GM19239 (cell line): ENCODE results near the gene HLA-A.
"Not testable (repeated sequence)": the region's sequence is repeated elsewhere in the genome, so short reads cannot be mapped to it uniquely, and the experiment has no call there.

Source experiments
- DNase-seq: peaks from one replicate; pipeline ENCODE4 v3.0.0; 2011; ENCODE audit warnings: low spot score; ENCODE audit not compliant: insufficient read length
- FAIRE-seq: peaks from 2 replicates; lab custom pipeline; 2011; peaks lifted over from hg19 to GRCh38; lab: Jason Lieb, UNC

HLA-A gene

DNA sequence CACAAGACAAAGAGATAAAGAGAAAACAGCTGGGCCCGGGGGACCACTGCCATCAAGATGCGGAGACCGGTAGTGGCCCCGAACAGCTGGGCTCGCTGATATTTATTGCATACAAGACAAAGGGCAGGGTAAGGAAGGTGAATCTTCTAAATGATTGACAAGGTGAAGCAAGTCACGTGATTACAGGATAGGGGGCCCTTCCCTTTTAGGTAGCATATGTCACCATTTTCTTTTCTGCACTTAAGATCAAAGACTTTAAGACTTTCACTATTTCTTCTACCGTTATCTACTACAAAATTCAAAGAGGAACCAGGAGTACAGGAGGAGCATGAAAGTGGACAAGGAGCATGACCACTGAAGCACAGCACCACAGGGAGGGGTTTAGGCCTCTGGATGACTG is 12.3 kb upstream of the HLA-A start:
- DNase-seq, FAIRE-seq: not testable (repeated sequence)

DNA sequence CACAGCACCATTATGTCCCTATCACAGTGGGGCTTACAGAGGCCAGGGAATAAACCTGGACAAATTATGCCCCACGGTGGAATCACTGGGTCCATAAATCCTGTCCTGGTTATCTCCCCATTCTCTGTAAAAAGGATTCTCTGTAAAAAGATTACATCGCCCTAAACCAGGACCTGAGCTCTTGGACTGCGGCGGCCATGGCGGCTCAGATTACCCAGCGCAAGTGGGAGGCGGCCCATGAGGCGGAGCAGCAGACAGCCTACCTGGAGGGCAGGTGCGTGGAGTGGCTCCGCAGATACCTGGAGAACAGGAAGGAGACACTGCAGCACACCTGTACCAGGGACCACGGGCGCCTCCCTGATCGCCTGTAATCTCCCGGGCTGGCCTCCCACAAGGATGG is 8.4 kb upstream of the HLA-A start:
- DNase-seq (no peak), FAIRE-seq (no peak)

DNA sequence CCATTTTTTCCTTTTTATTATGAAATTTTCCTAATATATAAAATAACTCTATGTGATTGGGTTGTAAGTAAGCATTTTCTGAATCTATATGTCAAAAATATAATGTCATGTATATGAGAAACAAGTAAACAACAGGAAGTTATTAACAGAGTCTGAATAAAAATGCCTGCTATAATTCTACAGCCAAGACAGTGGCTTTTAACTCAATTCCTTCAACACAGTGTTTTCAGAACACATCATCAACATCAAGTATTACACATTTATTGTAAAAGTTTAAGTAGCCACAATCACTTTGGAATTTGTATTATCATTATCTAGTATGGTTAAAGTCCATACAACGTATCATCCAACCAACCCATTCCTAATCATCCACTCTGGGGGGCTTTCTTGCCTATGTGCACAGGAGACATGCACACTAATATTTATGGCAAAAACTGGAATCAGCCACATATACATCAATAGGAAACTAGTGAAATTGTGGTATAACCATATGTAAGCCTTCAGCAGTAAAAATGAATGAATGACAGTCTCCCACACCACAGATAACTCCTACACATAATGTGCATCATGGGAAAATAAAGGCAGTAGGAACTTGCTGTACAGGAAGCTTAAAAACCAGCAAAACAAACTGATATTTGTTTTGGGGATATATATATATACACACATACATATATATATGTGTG is 6.9 kb upstream of the HLA-A start:
- FAIRE-seq (peak; percentile 76), DNase-seq (no peak)

DNA sequence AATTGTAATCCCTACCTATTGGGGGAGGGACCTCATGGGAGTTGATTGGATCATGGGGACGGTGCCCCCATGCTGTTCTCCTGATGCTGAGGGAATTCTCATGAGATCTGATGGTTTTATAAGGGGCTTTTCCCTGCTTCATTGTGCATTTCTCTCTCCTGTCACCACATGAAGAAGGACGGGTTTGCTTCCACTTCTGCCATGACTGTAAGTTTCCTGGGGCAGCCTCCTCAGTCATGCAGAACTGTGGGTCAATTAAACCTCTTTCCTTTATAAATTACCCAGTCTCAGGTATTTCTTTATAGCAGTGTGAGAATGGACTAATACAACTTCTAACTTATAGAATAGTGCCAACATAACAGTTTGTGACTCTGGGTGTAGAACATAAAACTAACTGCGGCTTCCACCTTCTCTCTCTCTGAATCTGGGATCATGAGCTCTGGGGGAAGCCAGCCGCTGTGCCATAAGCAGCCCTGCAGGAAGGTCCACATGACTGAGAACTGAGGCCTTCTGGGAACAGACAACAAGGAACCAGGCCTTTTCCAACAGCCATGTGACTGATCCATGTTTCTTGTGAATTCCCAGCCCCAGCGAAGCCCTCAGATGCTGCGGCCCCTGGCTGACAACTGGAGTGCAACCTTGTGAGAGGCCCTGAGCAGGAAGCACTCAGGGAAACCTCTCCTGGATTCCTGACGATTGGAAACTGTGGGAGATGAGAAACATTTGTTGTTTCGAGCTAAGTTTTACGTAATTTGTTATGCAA is 3.4 kb upstream of the HLA-A start:
- DNase-seq (no peak), FAIRE-seq (no peak)

DNA sequence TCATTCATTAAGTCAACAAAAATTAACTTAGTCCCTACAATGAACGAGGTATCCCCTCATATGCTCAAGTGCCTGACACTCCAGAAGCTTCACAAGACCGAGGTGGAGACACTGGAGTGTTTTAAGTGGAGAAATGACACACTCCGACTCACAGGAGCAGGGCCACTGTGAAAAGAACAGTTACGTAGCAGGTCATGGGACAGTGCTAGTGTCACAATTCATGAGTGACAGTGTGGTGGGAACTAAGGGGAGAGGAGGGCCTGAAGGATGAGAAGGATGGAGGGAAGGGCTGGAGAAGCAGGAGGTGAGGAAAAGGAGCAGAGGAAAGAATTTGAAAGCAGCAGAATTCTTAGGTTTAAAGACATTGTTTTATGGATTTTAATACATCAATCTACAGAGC is 1.3 kb upstream of the HLA-A start:
- FAIRE-seq: peak; percentile 57
- DNase-seq: no peak

DNA sequence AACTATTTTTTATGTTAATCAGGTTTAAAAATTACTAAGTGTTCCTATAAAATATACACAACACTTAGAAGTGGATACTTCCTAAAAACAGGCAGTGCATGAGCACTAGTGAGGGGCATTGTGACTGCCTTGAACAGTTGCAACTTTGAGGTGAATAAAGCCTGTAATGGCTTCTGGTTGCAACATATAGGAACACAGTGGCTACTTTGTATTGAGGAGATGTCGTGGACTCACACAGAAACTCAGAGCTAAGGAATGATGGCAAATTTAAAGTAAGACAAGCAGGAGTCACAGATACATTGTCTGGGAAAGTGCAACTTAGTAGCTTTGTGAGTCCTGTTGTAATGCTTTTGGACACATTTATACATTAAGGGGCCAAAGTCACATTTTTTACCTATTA is 861 bp upstream of the HLA-A start:
- peak; percentile 91 for FAIRE-seq
- DNase-seq: no peak

DNA sequence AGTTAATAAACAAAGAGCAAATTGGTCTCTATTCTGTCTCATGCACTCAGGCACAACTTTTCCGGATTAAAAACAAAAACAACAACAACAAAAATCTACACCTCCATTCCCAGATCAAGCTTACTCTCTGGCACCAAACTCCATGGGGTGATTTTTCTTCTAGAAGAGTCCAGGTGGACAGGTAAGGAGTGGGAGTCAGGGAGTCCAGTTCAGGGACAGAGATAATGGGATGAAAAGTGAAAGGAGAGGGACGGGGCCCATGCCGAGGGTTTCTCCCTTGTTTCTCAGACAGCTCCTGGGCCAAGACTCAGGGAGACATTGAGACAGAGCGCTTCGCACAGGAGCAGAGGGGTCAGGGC is 437 bp upstream of the HLA-A start:
- FAIRE-seq (no peak), DNase-seq (no peak)

DNA sequence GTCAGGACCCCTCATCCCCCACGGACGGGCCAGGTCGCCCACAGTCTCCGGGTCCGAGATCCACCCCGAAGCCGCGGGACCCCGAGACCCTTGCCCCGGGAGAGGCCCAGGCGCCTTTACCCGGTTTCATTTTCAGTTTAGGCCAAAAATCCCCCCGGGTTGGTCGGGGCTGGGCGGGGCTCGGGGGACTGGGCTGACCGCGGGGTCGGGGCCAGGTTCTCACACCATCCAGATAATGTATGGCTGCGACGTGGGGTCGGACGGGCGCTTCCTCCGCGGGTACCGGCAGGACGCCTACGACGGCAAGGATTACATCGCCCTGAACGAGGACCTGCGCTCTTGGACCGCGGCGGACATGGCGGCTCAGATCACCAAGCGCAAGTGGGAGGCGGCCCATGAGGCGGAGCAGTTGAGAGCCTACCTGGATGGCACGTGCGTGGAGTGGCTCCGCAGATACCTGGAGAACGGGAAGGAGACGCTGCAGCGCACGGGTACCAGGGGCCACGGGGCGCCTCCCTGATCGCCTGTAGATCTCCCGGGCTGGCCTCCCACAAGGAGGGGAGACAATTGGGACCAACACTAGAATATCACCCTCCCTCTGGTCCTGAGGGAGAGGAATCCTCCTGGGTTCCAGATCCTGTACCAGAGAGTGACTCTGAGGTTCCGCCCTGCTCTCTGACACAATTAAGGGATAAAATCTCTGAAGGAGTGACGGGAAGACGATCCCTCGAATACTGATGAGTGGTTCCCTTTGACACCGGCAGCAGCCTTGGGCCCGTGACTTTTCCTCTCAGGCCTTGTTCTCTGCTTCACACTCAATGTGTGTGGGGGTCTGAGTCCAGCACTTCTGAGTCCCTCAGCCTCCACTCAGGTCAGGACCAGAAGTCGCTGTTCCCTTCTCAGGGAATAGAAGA is 978 bp downstream of the HLA-A start:
- DNase-seq: no peak
- FAIRE-seq: no peak

DNA sequence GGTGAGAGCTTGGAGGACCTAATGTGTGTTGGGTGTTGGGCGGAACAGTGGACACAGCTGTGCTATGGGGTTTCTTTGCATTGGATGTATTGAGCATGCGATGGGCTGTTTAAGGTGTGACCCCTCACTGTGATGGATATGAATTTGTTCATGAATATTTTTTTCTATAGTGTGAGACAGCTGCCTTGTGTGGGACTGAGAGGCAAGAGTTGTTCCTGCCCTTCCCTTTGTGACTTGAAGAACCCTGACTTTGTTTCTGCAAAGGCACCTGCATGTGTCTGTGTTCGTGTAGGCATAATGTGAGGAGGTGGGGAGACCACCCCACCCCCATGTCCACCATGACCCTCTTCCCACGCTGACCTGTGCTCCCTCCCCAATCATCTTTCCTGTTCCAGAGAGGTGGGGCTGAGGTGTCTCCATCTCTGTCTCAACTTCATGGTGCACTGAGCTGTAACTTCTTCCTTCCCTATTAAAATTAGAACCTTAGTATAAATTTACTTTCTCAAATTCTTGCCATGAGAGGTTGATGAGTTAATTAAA is 3.0 kb downstream of the HLA-A start:
- DNase-seq (no peak), FAIRE-seq (no peak)

DNA sequence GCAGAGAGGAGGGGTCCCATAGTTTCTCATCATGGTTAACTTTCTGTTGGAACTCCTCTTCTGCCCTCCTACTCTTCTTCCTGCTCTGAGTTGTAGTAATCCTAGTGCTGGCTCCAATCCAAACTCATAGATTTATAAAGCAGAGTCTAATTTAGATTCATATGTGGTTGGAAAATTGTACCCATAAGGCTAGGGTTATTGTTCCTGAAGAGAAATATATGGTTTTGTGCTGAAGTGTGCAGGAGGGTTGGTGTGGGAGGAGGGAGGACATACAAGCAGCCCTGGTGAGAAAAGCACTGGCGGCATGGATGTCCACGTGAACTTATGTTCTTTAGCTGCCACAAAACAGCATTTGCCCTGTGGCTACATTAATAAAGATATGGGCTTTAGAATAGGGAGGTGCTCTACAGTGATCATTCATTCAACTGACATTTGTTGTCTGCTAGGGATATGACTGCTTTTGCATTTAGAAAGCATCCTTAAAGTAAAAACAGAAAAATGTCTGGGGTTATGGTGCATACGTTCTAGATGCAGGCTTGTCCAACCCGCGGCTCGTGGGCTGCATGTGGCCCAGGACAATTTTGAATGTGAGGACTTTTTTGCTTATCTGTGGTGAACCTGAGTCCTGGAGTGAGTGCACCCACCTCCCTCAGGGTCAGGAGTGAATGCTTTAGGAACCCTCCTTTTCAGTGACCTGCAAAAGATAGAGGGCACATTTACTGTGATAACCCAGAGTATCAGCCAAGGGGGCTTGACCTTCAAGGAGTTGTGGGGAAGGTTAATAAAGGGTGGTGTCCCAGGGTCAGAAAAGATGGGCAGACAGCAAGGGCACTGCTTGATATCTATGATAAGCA is 4.1 kb downstream of the HLA-A start:
- FAIRE-seq: peak; percentile 79

DNA sequence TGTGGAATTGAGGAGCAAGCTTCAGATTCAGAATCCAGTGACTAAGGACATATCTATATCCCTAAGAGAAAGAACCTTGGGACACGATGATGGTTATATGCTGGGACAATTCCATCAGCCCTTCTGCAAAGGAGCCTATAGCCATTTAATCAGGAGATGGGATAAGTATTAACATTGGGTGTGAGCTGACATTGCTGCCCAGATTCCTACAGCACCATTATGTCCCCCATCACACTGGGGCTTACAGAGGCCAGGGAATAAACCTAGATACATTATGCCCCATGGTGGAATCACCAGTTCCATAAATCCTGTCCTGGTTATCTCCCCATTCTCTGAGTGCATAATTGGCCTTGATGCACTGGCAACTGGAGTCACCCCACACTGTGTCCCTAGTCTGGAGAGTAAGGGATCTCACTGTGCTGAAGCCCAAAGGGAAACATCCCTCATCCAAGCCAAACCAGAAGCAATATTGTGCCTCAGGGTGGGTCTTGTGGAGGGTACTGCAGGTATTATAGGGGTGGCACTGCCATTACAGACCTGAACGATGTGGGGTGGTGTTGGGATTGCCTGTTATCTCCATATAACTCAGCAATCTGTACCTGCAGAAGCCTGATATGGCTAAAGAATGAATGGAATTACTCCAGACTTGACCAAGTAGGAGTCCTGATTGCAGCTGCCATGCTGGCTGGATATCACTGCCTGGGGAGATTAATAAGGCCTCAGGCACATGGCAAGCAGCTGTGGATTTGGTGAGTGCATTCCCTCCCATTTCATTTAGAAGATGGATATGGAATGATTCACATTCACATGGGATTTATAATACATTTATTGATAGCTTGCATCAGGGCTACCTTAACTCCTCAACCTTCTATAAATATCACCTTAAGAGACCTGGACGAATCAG is 5.0 kb downstream of the HLA-A start:
- FAIRE-seq (peak; percentile 14), DNase-seq (no peak)

More for the DNA sequence above, 4.1 kb downstream of the HLA-A start:
- DNase-seq: no peak

DNA sequence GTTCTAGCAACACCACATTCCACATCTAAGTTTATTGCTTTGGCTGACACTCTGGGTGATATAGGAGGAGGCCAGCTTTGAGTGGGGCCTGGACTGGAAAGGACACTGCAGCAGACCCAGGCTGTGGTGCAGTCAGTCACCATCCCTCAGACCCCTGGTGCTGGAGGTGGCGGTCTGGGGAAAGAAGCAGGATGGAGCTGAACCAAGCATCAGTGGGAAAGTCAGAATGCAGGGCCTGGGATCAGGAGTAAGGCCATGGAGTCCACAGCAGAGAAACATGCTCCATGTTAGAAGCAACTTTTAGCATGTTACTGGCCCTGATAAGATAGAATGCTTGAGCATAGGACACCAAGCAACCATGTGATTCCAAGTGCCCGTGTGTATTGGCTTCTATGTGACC is 5.9 kb downstream of the HLA-A start:
- DNase-seq (no peak), FAIRE-seq (no peak)

DNA sequence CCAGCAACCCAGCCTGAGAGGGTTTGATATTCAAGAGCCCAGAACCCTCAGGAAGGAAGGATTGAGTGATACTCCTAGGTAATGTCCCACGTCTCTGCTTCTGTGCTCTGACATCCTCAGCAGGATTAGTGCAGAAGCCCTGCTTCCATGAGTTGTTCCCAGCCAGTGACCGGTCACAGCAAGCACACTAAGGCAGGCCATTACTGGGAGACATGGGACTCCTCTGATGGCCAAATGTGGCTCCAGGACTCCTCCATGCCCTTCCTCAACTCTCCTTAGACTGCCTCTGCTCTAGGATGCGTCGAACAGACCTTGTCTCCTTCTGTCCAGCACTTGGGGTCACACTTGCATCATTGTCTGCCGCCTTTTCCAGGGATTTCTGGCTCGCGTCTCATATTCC is 7.6 kb downstream of the HLA-A start:
- FAIRE-seq (no peak), DNase-seq (no peak)

DNA sequence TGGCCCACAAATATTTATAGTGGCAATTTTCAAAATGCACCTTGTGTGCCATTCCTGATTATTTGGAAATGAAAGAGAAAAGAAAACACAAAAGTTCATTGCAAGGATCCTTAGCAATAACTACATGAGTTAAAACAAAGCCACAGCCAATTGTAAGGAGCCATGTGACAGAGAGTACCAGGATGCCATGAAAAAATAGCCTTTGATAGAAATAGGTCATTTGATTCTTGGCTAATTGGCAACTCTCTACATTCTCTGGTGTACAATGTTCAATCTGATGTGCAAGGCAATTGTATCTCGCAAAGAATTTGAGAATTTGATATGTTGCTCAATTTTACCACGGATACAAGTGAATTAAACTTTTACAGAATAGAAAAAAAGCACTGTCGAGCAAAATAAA is 9.6 kb downstream of the HLA-A start:
- FAIRE-seq (no peak), DNase-seq (no peak)

DNA sequence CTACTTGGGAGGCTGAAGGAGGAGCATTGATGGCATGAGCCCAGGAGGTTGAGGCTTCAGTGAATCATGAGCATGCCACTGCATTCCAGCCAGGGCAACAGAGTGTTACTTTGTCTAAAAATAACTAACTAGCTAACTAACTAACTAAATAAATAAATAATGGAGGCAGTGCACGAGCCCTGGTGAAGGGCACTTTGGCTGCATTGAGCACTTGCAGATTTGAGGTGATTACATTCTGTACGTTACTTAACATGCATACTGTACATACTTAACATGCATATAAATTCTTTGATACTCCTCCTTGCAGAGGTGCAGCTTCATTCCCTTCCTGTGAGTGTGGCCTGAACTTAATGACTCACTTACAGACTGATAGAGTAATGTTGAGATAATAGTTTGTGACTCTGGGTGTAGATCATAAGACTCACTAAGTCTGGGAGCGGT is 10.7 kb downstream of the HLA-A start:
- DNase-seq (no peak), FAIRE-seq (no peak)

DNA sequence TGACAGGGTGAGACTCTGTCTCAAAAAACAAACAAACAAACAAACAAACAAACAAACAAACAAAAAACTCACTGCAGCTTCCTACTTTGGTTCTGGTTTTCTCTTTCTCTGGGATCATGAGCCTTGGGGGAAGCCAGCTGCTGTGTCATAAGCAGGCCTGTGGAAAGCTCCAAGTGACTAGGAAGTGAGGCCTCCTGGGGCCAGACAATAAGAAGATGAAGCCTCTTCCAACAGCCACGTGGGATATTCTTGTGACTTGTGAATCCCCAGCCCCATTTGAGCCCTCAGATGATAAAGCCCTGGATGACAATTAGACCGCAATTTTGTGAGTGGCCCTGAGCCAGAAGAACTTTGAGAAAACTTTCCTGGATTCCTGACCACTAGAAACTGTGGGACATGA is 11.4 kb downstream of the HLA-A start:
- FAIRE-seq: no peak

DNA sequence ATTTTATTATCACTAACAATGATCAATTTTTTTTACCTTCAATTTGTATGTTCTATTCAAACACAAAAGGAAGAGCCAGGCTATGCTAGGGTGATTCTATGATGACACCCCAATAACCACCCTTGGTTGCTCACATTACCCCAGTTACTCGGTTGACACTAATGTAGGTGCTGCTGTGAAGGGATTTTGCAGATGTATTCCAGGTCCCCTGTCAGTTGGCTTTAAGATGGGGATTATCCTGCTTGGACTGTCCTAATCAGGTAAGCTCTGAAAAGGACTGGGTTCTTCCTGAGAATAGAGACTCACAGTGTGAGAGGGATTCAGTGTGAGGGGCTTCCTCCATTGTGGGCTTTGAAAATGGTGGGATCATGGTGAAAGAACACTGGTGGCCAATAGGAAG is 11.9 kb downstream of the HLA-A start:
- FAIRE-seq: no peak

More for the DNA sequence above, 11.4 kb downstream of the HLA-A start:
- DNase-seq: no peak

DNA sequence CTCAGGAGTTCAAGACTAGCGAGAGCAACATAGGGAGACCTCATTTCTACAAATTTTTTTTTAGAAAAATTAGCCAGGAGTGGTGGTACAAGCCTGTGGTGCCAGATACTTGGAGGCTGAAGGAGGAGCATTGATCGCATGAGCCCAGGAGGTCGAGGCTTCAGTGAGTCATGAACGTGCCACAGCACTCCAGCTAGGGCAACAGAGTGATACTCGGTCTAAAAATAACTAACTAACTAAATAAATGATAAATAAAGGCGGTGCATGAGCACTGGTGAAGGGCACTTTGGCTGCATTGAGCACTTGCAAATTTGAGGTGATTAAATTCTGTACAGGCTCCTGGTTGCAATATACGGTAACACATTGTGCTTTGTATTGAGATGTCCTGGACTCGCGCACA is 13.5 kb downstream of the HLA-A start:
- FAIRE-seq (no peak), DNase-seq (no peak)

More for the DNA sequence above, 11.9 kb downstream of the HLA-A start:
- DNase-seq: no peak

DNA sequence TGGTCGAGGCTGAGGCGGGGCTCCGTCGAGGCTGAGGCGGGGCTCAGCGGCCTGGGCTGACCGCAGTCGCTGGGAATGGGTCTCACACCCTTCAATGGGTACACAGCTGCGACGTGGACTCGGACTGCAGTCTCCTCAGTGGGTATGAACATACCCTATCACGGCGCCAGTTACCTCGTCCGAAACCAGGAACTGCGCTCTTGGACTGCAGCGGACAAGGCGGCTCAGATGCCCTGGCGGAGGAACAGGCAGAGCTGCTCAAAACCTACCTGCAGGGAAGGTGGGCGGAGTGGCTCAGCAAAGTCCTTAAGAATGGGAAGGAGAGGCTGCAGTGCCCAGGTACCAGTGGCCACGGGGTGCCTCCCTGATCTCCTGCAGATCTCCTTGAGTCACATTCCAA is 14.2 kb downstream of the HLA-A start:
- FAIRE-seq: no peak
- no peak for DNase-seq
